SU-DHL-6 (cell line): ENCODE measurements around the gene TFF1.

Source experiments
- H2AFZ ChIP-seq: fragments of 200-600 bp; sonication (generic); 2 replicates; pipeline ENCODE4 v1.6.1; 2014; ENCODE audit warnings: low read depth, mild to moderate bottlenecking, moderate library complexity, mixed read lengths, antibody characterized with exemption, low read length; ENCODE audit not compliant: severe bottlenecking
- H3F3A ChIP-seq: fragments of 200-600 bp; shearing (Covaris generic); 2 replicates; pipeline ENCODE4 v1.6.0; 2016; ENCODE audit warnings: antibody characterized with exemption, mild to moderate bottlenecking; ENCODE audit not compliant: insufficient read depth
- H3K27ac ChIP-seq: fragments of 200-600 bp; sonication (generic); 2 replicates; pipeline ENCODE4 v1.5.1; 2016; ENCODE audit warnings: low read depth, mild to moderate bottlenecking, low read length, moderate library complexity, mixed read lengths
- H3K27me3 ChIP-seq: fragments of 200-600 bp; sonication (generic), shearing (Covaris generic); 2 replicates; pipeline ENCODE4 v1.6.0; 2014; ENCODE audit warnings: mild to moderate bottlenecking, low read length
- H3K36me3 ChIP-seq: fragments of 200-600 bp; sonication (generic); 2 replicates; pipeline ENCODE4 v1.6.1; 2014; ENCODE audit warnings: mild to moderate bottlenecking, low read length, mixed read lengths
- H3K4me2 ChIP-seq: fragments of 300-600, 200-600 bp; shearing (Covaris generic), sonication (generic); 2 replicates; pipeline ENCODE4 v1.6.0; 2014; ENCODE audit warnings: low read length, low read depth, mild to moderate bottlenecking; ENCODE audit not compliant: poor library complexity, severe bottlenecking
- H3K4me3 ChIP-seq: fragments of 200-600 bp; sonication (generic); 2 replicates; pipeline ENCODE4 v1.5.1; 2014; ENCODE audit warnings: antibody characterized with exemption, low read length, mild to moderate bottlenecking, mixed read lengths; ENCODE audit not compliant: insufficient read depth, poor library complexity, severe bottlenecking
- H3K79me2 ChIP-seq: fragments of 200-600 bp; sonication (generic); 2 replicates; pipeline ENCODE4 v1.6.1; 2014; ENCODE audit warnings: mild to moderate bottlenecking, low read length, moderate library complexity; ENCODE audit not compliant: insufficient read depth
- H3K9ac ChIP-seq: fragments of 200-600 bp; sonication (generic); 2 replicates; pipeline ENCODE4 v1.7.0; 2014; ENCODE audit warnings: mild to moderate bottlenecking, low read length
- H3K9me2 ChIP-seq: fragments of 200-600 bp; sonication (generic); replicated peaks from 2 replicates; pipeline ENCODE4 v1.6.1; 2014; ENCODE audit warnings: low read length; ENCODE audit not compliant: insufficient read depth
- H3K9me3 ChIP-seq: fragments of 200-600 bp; sonication (generic); 2 replicates; pipeline ENCODE4 v1.6.1; 2014; ENCODE audit warnings: low read length, mixed read lengths; ENCODE audit not compliant: insufficient read depth
- H4K20me1 ChIP-seq: fragments of 200-600 bp; sonication (generic); 2 replicates; pipeline ENCODE4 v1.6.1; 2014; ENCODE audit warnings: low read depth, mild to moderate bottlenecking, antibody characterized with exemption, low read length, moderate library complexity, mixed read lengths
- EZH2phosphoT487 ChIP-seq: fragments of 200-600 bp; sonication (generic), shearing (Covaris generic); conservative IDR thresholded peaks from 2 replicates; pipeline ENCODE4 v1.6.1; 2018; ENCODE audit warnings: mild to moderate bottlenecking, antibody characterized with exemption, low read length, moderate library complexity, mixed read lengths
- TF ChIP-seq, protein P1 (sequence below): fragments of 200-600 bp; sonication (generic); IDR thresholded peaks from one replicate; pipeline ENCODE4 v1.5.1; 2017; ENCODE audit warnings: antibody characterized with exemption, mild to moderate bottlenecking, low read length, moderate library complexity; ENCODE audit not compliant: insufficient read depth, poor library complexity, severe bottlenecking

Gene TFF1

DNA sequence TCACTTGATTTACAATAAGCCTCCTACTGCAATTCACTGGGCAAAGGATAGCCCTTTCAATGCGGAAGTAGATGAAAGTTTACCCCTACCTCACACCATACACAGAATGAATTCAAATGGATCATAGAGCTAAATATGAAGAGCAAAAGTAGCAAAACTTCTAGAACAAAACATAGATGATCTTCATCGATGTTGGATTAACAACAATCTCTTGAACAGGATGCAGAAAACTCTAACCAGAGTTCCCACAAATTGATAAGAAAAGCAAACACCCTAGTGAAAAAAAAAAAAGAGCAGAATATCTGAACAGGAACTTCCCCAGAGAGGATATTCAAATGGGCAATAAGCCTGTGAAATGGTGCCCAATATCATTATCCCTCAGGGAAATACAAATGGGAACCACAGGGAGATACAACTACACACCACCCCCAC lies 35.5 kb upstream of the TFF1 start:
- no peaks in the 10 kb centered on the region for H3K27me3 ChIP-seq
- no peak overlapping the region for H3K4me2 ChIP-seq
- H4K20me1 ChIP-seq: no peaks in the 10 kb centered on the region
- H2AFZ ChIP-seq: no peak overlapping the region
- H3K4me3 ChIP-seq: no peak overlapping the region
- H3K36me3 ChIP-seq: no peaks in the 10 kb centered on the region
- H3K9me2 ChIP-seq: no peaks in the 10 kb centered on the region
- H3K79me2 ChIP-seq: no peaks in the 10 kb centered on the region
- H3K27ac ChIP-seq: no peak overlapping the region
- H3K9me3 ChIP-seq: peaks cover 5% of the 10 kb centered on the region; the same call in 1 of the 2 replicates
- no peak overlapping the region for H3K9ac ChIP-seq
- no peaks in the 10 kb centered on the region for H3F3A ChIP-seq
- TF ChIP-seq, protein P1, sequence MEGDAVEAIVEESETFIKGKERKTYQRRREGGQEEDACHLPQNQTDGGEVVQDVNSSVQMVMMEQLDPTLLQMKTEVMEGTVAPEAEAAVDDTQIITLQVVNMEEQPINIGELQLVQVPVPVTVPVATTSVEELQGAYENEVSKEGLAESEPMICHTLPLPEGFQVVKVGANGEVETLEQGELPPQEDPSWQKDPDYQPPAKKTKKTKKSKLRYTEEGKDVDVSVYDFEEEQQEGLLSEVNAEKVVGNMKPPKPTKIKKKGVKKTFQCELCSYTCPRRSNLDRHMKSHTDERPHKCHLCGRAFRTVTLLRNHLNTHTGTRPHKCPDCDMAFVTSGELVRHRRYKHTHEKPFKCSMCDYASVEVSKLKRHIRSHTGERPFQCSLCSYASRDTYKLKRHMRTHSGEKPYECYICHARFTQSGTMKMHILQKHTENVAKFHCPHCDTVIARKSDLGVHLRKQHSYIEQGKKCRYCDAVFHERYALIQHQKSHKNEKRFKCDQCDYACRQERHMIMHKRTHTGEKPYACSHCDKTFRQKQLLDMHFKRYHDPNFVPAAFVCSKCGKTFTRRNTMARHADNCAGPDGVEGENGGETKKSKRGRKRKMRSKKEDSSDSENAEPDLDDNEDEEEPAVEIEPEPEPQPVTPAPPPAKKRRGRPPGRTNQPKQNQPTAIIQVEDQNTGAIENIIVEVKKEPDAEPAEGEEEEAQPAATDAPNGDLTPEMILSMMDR: no peak
- no peak for TF ChIP-seq EZH2phosphoT487

DNA sequence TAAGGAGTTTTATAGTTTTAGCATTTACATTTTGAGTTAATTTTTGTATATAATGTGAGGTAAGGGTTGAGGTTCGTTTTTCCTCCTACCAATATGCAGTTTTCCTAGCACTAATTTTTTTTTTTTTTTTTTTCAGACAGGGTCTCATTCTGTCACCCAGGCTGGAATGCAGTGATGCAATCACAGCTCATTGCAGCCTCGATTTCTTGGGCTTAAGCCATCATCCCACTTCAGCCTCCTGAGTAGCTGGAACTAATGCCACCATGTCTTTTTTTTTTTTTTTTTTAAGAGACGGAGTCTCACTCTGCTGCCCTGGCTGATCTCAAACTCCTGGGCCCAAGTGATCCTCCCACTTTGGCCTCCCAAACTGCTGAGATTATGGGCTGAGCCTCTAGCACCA lies 34.8 kb upstream of the TFF1 start:
- TF ChIP-seq, protein P1: no peak
- no peak overlapping the region for H3K4me3 ChIP-seq
- H3K36me3 ChIP-seq: no peaks in the 10 kb centered on the region
- no peak overlapping the region for H3K27ac ChIP-seq
- no peaks in the 10 kb centered on the region for H3K79me2 ChIP-seq
- no peak overlapping the region for H3K4me2 ChIP-seq
- peaks cover 5% of the 10 kb centered on the region; the same call in 1 of the 2 replicates for H3K9me3 ChIP-seq
- H3K9me2 ChIP-seq: no peaks in the 10 kb centered on the region
- no peaks in the 10 kb centered on the region for H3F3A ChIP-seq
- H4K20me1 ChIP-seq: no peaks in the 10 kb centered on the region
- H3K27me3 ChIP-seq: no peaks in the 10 kb centered on the region
- H2AFZ ChIP-seq: no peak overlapping the region
- H3K9ac ChIP-seq: no peak overlapping the region

DNA sequence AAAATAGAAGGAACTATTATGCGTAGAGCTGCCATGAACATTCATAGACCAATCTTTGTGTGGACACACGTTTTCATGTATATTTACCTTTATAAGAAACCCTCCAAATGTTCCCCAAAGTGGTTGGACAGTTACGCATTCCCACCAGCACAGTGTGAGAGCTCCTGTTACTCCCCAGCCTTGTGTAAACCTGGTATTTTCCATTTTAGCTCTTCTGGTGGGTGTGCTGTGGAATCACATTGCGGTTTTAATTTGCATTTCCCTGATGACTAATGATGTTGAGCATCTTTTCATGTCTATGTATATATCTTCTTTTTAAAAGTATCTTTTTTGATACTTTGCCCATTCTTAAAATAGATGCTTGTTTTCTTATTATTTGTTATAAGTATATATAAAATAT lies 34.2 kb upstream of the TFF1 start:
- Histone ChIP-seq H3K9ac (no peak overlapping the region), H3K27me3 (no peaks in the 10 kb centered on the region), H3K27ac (no peak overlapping the region), H4K20me1 (no peaks in the 10 kb centered on the region), H3K36me3 (no peaks in the 10 kb centered on the region), H3K79me2 (no peaks in the 10 kb centered on the region), H3F3A (no peaks in the 10 kb centered on the region), H3K4me3 (no peak overlapping the region), H3K9me3 (peaks cover 5% of the 10 kb centered on the region; the same call in 1 of the 2 replicates), H3K4me2 (no peak overlapping the region), H3K9me2 (no peaks in the 10 kb centered on the region), H2AFZ (no peak overlapping the region)
- TF ChIP-seq, protein P1: no peak
- TF ChIP-seq EZH2phosphoT487: no peak
